ENCODE data around the gene MTRF1L.
"Not testable (repeated sequence)": the region's sequence is repeated elsewhere in the genome, so short reads cannot be mapped to it uniquely, and the experiment has no call there.

Gene MTRF1L

GRCh38 chr6:152976749-152977148, 25.8 kb downstream of the MTRF1L start:
- intact Hi-C loops (cut with DNase I) = no loop called here
- DNase-seq = no peak

- no peak for DNase-seq
- intact Hi-C loops (cut with DNase I) = no loop called here
Measured at GRCh38 chr6:152975204-152975915, 27.1 kb downstream of the MTRF1L start.

- no peak for DNase-seq
- intact Hi-C loops (cut with DNase I) = no loop called here
Measured at GRCh38 chr6:152973916-152974315, 28.6 kb downstream of the MTRF1L start.

- intact Hi-C loops (cut with DNase I) = no loop called here
- DNase-seq = no peak
Measured at GRCh38 chr6:152969688-152970418, 32.7 kb downstream of the MTRF1L start.

- DNase-seq; intact Hi-C loops (cut with DNase I): not testable (repeated sequence)
Measured at GRCh38 chr6:152966168-152966894, 36.2 kb downstream of the MTRF1L start.

- DNase-seq = peak in 1 of 10 donors; percentile 66
Measured at GRCh38 chr6:152959333-152959732, 43.2 kb downstream of the MTRF1L start.

GRCh38 chr6:152957796-152958195, 44.7 kb downstream of the MTRF1L start:
- DNase-seq = no peak
- intact Hi-C loops (cut with DNase I) = loop anchor here (10.0 kb wide), 1 partner anchor 473 kb away; no protein-coding TSS in a partner anchor

More at GRCh38 chr6:152959333-152959732, 43.2 kb downstream of the MTRF1L start:
- intact Hi-C loops (cut with DNase I) = loop anchor here (10.0 kb wide), 1 partner anchor 475 kb away; no protein-coding TSS in a partner anchor

GRCh38 chr6:152954443-152954842, 48.1 kb downstream of the MTRF1L start:
- no peak for DNase-seq
- intact Hi-C loops (cut with DNase I) = loop anchor here (10.0 kb wide), 1 partner anchor 470 kb away; no protein-coding TSS in a partner anchor

- intact Hi-C loops (cut with DNase I) = loop anchor here (10.0 kb wide), 1 partner anchor 468 kb away; no protein-coding TSS in a partner anchor
- no peak for DNase-seq
Measured at GRCh38 chr6:152952866-152953509, 49.5 kb downstream of the MTRF1L start.

- intact Hi-C loops (cut with DNase I) = loop anchor here (10.0 kb wide), 1 partner anchor 467 kb away; no protein-coding TSS in a partner anchor
- DNase-seq = no peak
Measured at GRCh38 chr6:152952045-152952444, 50.5 kb downstream of the MTRF1L start.

- DNase-seq = no peak
- intact Hi-C loops (cut with DNase I) = loop anchor here (10.0 kb wide), 1 partner anchor 465 kb away; no protein-coding TSS in a partner anchor
Measured at GRCh38 chr6:152950240-152950639, 52.3 kb downstream of the MTRF1L start.

GRCh38 chr6:152948150-152948768, 54.2 kb downstream of the MTRF1L start:
- no peak for DNase-seq
- intact Hi-C loops (cut with DNase I) = loop anchor here (1.0 kb wide), 2 partner anchors 84 to 200 kb away; no protein-coding TSS in a partner anchor

- DNase-seq = no peak
- intact Hi-C loops (cut with DNase I) = no loop called here
Measured at GRCh38 chr6:152946995-152947394, 55.5 kb downstream of the MTRF1L start.

- intact Hi-C loops (cut with DNase I) = no loop called here
- no peak for DNase-seq
Measured at GRCh38 chr6:152946484-152946883, 56.0 kb downstream of the MTRF1L start.

GRCh38 chr6:152943260-152943897, 59.1 kb downstream of the MTRF1L start:
- intact Hi-C loops (cut with DNase I) = no loop called here

GRCh38 chr6:152942319-152942869, 60.1 kb downstream of the MTRF1L start:
- intact Hi-C loops (cut with DNase I) = no loop called here
- no peak for DNase-seq

More at GRCh38 chr6:152943260-152943897, 59.1 kb downstream of the MTRF1L start:
- DNase-seq = no peak

- intact Hi-C loops (cut with DNase I) = no loop called here
- DNase-seq = no peak
Measured at GRCh38 chr6:152941746-152942145, 60.8 kb downstream of the MTRF1L start.
